ENCODE data around the gene SUN3. TPM values are rescaled to one million over a fixed set of nuclear protein-coding genes. Genes with fewer than 3 reads are reported as not detected.

The SUN3 gene
- total and polyA plus RNA-seq, 2 of the 8 experiments (the other 6 are each of a cell fraction or from before 2014, with no cell fraction given), result not detected

DNA sequence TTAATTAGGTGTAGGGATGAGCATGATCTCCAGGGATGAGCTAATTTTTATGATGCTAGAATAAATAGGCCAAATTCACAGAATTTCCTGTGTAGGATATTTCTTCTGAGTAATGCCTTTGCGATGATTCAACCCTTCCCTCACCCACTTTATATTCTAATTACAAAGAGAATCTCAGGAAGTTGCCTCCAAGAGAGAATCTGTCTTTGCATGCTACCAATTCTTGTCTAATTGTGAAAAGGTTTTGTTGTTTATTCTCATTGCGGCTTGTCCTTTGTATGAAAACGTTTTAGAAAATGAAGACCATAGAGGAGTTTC, 12.7 kb upstream of the SUN3 start:
- Histone ChIP-seq H2BK20ac (ENCODE audit: low read length) (no peak overlapping the region), H3K4me1 (replicated peaks in 1 of 4; ENCODE audit: control insufficient read depth in 3 of 4, insufficient read depth in 4 of 4, low read length in 3 of 4) (peaks cover 5 to 26% (median 12%) of the 10 kb centered on the region in 4 experiments; a peak in 6 of 7 replicates), H3K79me2 (ENCODE audit: control insufficient read depth in 1 of 2, insufficient read depth in 2 of 2, low read length in 2 of 2) (no peaks in the 10 kb centered on the region), H3K9me3 (ENCODE audit: insufficient read depth in 2 of 2, low read depth in 1 of 2, low read length in 1 of 2) (no peaks in the 10 kb centered on the region), H3K23ac (ENCODE audit: insufficient read length) (no peak overlapping the region), H4K8ac (ENCODE audit: extremely low read depth, insufficient read depth, low read length) (no peak overlapping the region), H3K4me3 (ENCODE audit: extremely low read depth in 1 of 4, insufficient read depth in 2 of 4, low read depth in 3 of 4, low read length in 4 of 4) (no peak overlapping the region), H3K27ac (ENCODE audit: low read depth, low read length) (no peak overlapping the region), H2AFZ (ENCODE audit: low read length) (no peak overlapping the region), H2BK12ac (ENCODE audit: low read depth, low read length) (no peak overlapping the region), H3K23me2 (ENCODE audit: low read depth, low read length) (peaks cover 5% of the 10 kb centered on the region; the same call in 1 of the 2 replicates), H3K27me3 (replicated peaks in 1 of 4; ENCODE audit: control insufficient read depth in 3 of 4, extremely low read depth in 1 of 4, insufficient read depth in 3 of 4, low read length in 3 of 4) (peaks cover 3 to 7% (median 6%) of the 10 kb centered on the region in 4 experiments), H2BK15ac (ENCODE audit: low read length) (no peak overlapping the region), H4K5ac (ENCODE audit: insufficient read length, low read depth, low read length) (no peak overlapping the region), H3K18ac (ENCODE audit: extremely low read depth, low read length) (no peak overlapping the region), H3K4ac (replicated peaks; ENCODE audit: insufficient read length, low read depth, low read length) (no peak overlapping the region), H2AK5ac (ENCODE audit: low read depth, low read length) (no peak overlapping the region), H4K20me1 (replicated peaks in 1 of 2; ENCODE audit: control insufficient read depth in 1 of 2, insufficient read depth in 2 of 2, low read length in 2 of 2) (no peaks in the 10 kb centered on the region), H3K9ac (replicated peaks in 1 of 4; ENCODE audit: extremely low read depth in 1 of 4, low read depth in 3 of 4, low read length in 3 of 4) (no peak overlapping the region), H3K36me3 (ENCODE audit: control insufficient read depth in 2 of 4, insufficient read depth in 4 of 4, low read length in 3 of 4) (no peaks in the 10 kb centered on the region), H3K4me2 (ENCODE audit: insufficient read depth in 1 of 2, low read depth in 2 of 2, low read length in 2 of 2) (no peak overlapping the region), H3K14ac (ENCODE audit: insufficient read length) (no peak overlapping the region), H2BK120ac (replicated peaks; ENCODE audit: low read depth, low read length) (no peak overlapping the region), H2BK5ac (ENCODE audit: low read depth, low read length) (no peak overlapping the region), H3K79me1 (ENCODE audit: low read depth, low read length) (no peaks in the 10 kb centered on the region), H3K56ac (replicated peaks; ENCODE audit: insufficient read length, low read depth, low read length) (no peak overlapping the region), H4K91ac (replicated peaks; ENCODE audit: insufficient read length, low read length) (no peak overlapping the region)
- 76% methylated on average over 3 of the region's 3 CpGs; no CpG with 5 or more reads in 1 of the 2 experiments for WGBS, 2 experiments (ENCODE audit: extremely low coverage in 1 of 2, insufficient coverage in 1 of 2, insufficient read length in 1 of 2, insufficient replicate concordance in 2 of 2, low coverage in 1 of 2, low lambda C conversion rate in 2 of 2, missing lambda C conversion rate in 1 of 2)
- FAIRE-seq (no peak), DNase-seq (ENCODE audit: low read depth in 1 of 2, low spot score in 2 of 2) (no peak)
- TF ChIP-seq SRF (IDR thresholded peaks at IDR 0.05; ENCODE audit: low read depth, low read length) (no peak), GABPA (IDR thresholded peaks at IDR 0.05; ENCODE audit: borderline replicate concordance, insufficient read depth, low read length) (no peak), FOSL1 (IDR thresholded peaks at IDR 0.05; ENCODE audit: insufficient read depth, low read depth, low read length) (no peak), CHD2 (IDR thresholded peaks at IDR 0.05; ENCODE audit: low read length) (no peak), ASH2L (IDR thresholded peaks at IDR 0.05; ENCODE audit: low read length) (no peak), KDM4A (IDR thresholded peaks at IDR 0.05; ENCODE audit: low read depth, low read length, severe bottlenecking) (no peak), BRCA1 (IDR thresholded peaks at IDR 0.05; ENCODE audit: low read depth, low read length) (no peak), JUN (IDR thresholded peaks at IDR 0.05; ENCODE audit: low read depth, low read length) (no peak), ZNF274 (IDR thresholded peaks at IDR 0.05; ENCODE audit: borderline replicate concordance, extremely low read depth, low read length) (no peak), EGR1 (IDR thresholded peaks at IDR 0.05; ENCODE audit: borderline replicate concordance, low read depth, low read length) (no peak), CEBPB (IDR thresholded peaks at IDR 0.05; ENCODE audit: low read depth, low read length) (no peak), RNF2 (IDR thresholded peaks at IDR 0.05; ENCODE audit: borderline replicate concordance, low read depth, low read length, missing control alignments, poor library complexity, severe bottlenecking) (no peak), TAF7 (optimal IDR thresholded peaks at IDR 0.05; ENCODE audit: borderline replicate concordance, low read depth, low read length) (no peak), CTBP2 (IDR thresholded peaks at IDR 0.05; ENCODE audit: borderline replicate concordance, insufficient read depth, insufficient read length, low read length) (no peak)
- CTCF ChIA-PET (ENCODE audit: partially characterized antibody), result interaction anchor here (1.4 to 2.5 kb wide), 2 partner anchors 51 to 61 kb away, joined by 3 to 6 read pairs; no protein-coding TSS in a partner anchor
- POLR2A ChIA-PET (ENCODE audit: partially characterized antibody), result interaction anchor here (0.7 to 2.6 kb wide), 2 partner anchors 47 to 51 kb away, joined by 3 to 14 read pairs; partner anchors contain the start of gene UPP1

Measured in H1 (cell line).